Measurements from ENCODE around the gene DTNA. TPM values are rescaled to one million over a fixed set of nuclear protein-coding genes. Genes with fewer than 3 reads are reported as not detected.

The DTNA gene
- polyA plus RNA-seq, 1 donor: 12.3 TPM

DNA sequence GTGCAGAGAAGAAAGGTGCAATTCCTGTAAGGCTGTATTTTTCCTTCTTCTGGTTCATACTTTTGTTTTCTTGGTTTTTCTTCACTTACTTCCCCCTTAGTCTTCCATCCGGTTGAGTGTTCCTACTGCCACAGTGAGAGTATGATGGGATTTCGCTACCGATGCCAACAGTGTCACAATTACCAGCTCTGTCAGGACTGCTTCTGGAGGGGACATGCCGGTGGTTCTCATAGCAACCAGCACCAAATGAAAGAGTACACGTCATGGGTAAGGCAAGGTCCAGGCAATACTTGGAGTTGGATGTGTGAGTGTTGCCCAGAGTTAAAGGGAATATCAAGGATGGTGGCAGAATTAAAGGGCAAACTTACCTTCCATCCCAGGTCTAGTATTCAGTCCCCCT, 108.0 kb downstream of the DTNA start:
- DNase-seq: no peak
- WGBS (ENCODE audit: insufficient coverage, low lambda C conversion rate): no CpG with 5 or more reads among the region's 5 CpGs
- no peaks in the 10 kb centered on the region for H3K27me3 ChIP-seq (ENCODE audit: control insufficient read depth, insufficient read depth, low read length)
- peaks cover 12% of the 10 kb centered on the region for H3K36me3 ChIP-seq (ENCODE audit: control insufficient read depth, insufficient read depth, low read length)
- H3K4me3 ChIP-seq (ENCODE audit: low read length): no peak overlapping the region
- H3K9me3 ChIP-seq (ENCODE audit: control insufficient read depth, low read depth, low read length): no peaks in the 10 kb centered on the region
- H3K4me1 ChIP-seq (ENCODE audit: control insufficient read depth, insufficient read depth, low read length): no peaks in the 10 kb centered on the region
- no peak overlapping the region for H3K27ac ChIP-seq (ENCODE audit: low read length)

DNA sequence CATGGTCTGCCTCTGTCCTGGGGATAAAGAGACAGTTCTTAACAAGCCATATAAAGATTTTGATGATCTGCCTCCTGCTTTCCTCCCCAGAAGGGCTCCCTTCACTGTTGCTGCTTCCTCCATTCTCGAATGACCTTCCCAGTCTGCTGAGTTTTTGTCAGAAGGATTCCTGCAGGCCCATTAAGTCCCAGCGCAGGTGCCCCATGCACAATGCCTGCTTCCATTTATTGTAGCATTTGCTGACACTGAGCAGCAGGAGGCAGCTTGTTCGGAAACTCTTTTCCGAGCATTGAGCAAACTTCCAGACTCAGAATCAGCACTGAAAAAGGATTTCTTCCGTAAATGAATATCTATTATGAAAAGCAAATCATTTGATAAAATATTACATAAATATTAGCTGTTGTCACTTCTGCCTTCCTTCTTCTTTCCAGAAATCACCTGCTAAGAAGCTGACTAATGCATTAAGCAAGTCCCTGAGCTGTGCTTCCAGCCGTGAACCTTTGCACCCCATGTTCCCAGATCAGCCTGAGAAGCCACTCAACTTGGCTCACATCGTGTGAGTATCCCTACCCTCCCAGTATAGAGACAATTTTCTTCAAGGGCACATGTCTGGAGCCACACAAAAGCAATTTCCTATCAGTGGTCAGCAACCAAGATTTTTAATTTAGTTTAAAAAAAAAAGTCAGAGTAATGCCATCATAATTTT, 110.4 kb downstream of the DTNA start:
- Histone ChIP-seq H3K27me3 (ENCODE audit: control insufficient read depth, insufficient read depth, low read length) (no peaks in the 10 kb centered on the region), H3K4me3 (ENCODE audit: low read length) (no peak overlapping the region), H3K27ac (ENCODE audit: low read length) (no peak overlapping the region), H3K4me1 (ENCODE audit: control insufficient read depth, insufficient read depth, low read length) (no peaks in the 10 kb centered on the region), H3K9me3 (ENCODE audit: control insufficient read depth, low read depth, low read length) (no peaks in the 10 kb centered on the region), H3K36me3 (ENCODE audit: control insufficient read depth, insufficient read depth, low read length) (peaks cover 11% of the 10 kb centered on the region)
- 100% methylated on average over 1 of the region's 7 CpGs for WGBS (ENCODE audit: insufficient coverage, low lambda C conversion rate)
- DNase-seq: peak in 1 of 2 donors; percentile 66

DNA sequence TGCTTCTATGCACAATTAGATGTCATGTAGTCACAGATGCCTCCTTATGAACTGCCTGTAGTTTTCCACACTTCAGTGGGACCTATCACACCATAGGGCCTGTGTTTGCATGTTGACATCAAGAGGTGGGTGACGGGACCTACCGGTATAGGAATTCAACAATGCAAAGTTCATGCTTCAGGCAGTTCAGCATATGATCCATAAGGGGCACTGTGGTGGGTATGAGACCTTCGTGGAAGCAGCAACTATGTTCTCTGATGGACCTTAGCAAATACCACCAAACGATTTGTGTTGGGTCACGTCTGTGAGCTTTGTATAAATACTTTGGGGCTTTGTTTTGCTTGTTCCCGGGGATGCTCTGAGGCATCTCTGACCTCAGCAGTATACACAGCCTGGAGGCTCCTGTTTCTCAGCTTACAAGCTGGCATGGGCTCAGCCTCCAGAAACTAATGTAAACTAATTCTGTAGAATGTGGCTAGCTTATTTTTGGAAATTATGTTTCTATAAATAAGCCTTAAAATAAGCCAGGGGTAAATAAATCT, 111.6 kb downstream of the DTNA start:
- peaks cover 11% of the 10 kb centered on the region for H3K36me3 ChIP-seq (ENCODE audit: control insufficient read depth, insufficient read depth, low read length)
- no peaks in the 10 kb centered on the region for H3K27me3 ChIP-seq (ENCODE audit: control insufficient read depth, insufficient read depth, low read length)
- H3K4me3 ChIP-seq (ENCODE audit: low read length): no peak overlapping the region
- DNase-seq: peak in 1 of 2 donors; percentile 8
- H3K4me1 ChIP-seq (ENCODE audit: control insufficient read depth, insufficient read depth, low read length): no peaks in the 10 kb centered on the region
- no peaks in the 10 kb centered on the region for H3K9me3 ChIP-seq (ENCODE audit: control insufficient read depth, low read depth, low read length)
- no peak overlapping the region for H3K27ac ChIP-seq (ENCODE audit: low read length)
- WGBS (ENCODE audit: insufficient coverage, low lambda C conversion rate): no CpG with 5 or more reads among the region's 6 CpGs

DNA sequence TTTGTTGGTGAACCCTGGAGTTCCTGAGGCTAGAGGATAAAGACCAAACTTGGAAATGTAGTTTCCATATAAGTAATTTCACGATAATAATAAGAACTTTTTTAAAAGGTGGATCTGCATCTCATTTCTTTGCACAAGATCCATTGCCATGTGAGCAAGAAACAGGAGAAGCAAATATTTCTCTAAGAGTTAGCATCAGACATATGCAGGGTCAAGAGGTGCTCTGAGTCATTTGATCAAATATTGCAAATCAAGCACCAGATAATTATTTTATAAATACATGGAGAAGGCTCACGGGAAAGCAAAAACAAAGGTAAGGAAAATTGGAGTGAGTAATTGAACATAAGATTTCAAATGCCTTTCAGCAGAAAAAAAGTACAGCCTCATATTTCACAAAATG, 118.0 kb downstream of the DTNA start:
- WGBS (ENCODE audit: insufficient coverage, low lambda C conversion rate): 90% methylated on average over 2 of the region's 2 CpGs
- Histone ChIP-seq H3K27ac (ENCODE audit: low read length) (no peak overlapping the region), H3K4me3 (ENCODE audit: low read length) (no peak overlapping the region), H3K27me3 (ENCODE audit: control insufficient read depth, insufficient read depth, low read length) (no peaks in the 10 kb centered on the region), H3K9me3 (ENCODE audit: control insufficient read depth, low read depth, low read length) (no peaks in the 10 kb centered on the region), H3K36me3 (ENCODE audit: control insufficient read depth, insufficient read depth, low read length) (peaks cover 2% of the 10 kb centered on the region), H3K4me1 (ENCODE audit: control insufficient read depth, insufficient read depth, low read length) (no peaks in the 10 kb centered on the region)
- no peak for DNase-seq

DNA sequence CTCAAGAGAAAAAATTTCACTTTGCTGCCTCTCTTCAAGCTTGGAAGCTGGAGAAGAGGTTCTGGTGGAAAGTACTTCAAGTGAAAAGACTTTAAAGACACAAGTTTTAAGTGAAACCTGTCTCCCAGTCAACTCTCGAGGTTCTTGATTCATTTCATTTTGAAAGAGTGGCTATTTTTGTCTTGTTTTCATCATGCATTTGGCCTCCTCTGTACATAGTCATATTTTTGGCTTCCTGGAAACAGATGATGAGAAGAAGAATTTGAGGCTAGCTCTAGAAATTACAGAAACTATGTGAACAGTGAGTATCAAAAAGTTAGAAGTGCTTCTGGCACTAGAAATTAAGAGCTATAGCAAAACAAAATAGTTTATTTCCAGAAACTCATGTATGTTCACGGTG, 124.8 kb downstream of the DTNA start:
- H3K4me1 ChIP-seq (ENCODE audit: control insufficient read depth, insufficient read depth, low read length): no peaks in the 10 kb centered on the region
- no peaks in the 10 kb centered on the region for H3K27me3 ChIP-seq (ENCODE audit: control insufficient read depth, insufficient read depth, low read length)
- H3K27ac ChIP-seq (ENCODE audit: low read length): no peak overlapping the region
- DNase-seq: no peak
- WGBS (ENCODE audit: insufficient coverage, low lambda C conversion rate): 74% methylated on average over 2 of the region's 2 CpGs
- H3K4me3 ChIP-seq (ENCODE audit: low read length): no peak overlapping the region
- no peaks in the 10 kb centered on the region for H3K36me3 ChIP-seq (ENCODE audit: control insufficient read depth, insufficient read depth, low read length)
- no peaks in the 10 kb centered on the region for H3K9me3 ChIP-seq (ENCODE audit: control insufficient read depth, low read depth, low read length)

DNA sequence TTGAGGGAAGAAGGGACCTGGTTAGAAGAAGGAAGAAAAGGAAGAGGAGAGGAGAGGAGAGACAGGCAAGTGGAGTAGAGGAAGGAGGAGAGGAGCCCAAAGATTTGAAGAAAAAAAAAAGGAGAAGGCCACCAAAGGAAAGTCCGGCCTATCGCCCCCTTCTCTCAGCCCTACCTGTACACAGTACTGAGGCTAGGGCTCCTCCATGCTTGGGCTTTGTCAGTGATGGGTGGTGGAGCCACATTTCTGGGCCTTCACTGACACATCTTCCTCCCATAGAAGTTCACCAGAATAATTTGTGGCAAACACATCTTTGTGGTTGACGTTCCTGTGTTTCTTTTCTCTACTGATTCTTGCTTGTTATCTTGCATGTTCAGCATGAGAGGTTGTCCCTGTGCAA, 125.4 kb downstream of the DTNA start:
- no peaks in the 10 kb centered on the region for H3K36me3 ChIP-seq (ENCODE audit: control insufficient read depth, insufficient read depth, low read length)
- no peak overlapping the region for H3K4me3 ChIP-seq (ENCODE audit: low read length)
- H3K27ac ChIP-seq (ENCODE audit: low read length): no peak overlapping the region
- WGBS (ENCODE audit: insufficient coverage, low lambda C conversion rate): no CpG with 5 or more reads among the region's 3 CpGs
- no peaks in the 10 kb centered on the region for H3K27me3 ChIP-seq (ENCODE audit: control insufficient read depth, insufficient read depth, low read length)
- no peaks in the 10 kb centered on the region for H3K4me1 ChIP-seq (ENCODE audit: control insufficient read depth, insufficient read depth, low read length)
- H3K9me3 ChIP-seq (ENCODE audit: control insufficient read depth, low read depth, low read length): no peaks in the 10 kb centered on the region
- DNase-seq: no peak

DNA sequence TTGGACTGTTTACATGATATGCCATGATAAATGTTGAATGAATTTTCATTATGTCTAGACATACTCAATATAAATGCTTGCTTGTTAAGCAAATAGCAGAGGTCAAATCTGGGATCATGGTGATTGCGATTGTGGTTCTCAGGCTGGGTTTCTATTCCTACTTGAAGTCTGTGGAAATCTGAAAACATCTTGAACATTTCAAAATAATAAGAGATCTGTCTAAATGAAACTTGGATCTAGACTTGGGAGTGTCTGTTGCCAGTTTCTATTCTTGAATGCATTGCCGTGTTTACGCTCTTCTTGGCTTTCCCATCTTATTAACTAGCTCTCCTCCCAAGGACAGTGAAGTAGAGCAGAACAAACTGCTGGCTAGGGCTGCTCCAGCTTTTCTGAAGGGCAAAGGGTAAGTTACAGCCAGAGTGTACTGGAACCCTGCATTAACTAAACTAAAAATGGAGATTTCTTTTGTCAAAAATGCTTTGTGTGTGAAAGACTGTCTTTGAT, 127.7 kb downstream of the DTNA start:
- Histone ChIP-seq H3K9me3 (ENCODE audit: control insufficient read depth, low read depth, low read length) (no peaks in the 10 kb centered on the region), H3K27ac (ENCODE audit: low read length) (no peak overlapping the region), H3K27me3 (ENCODE audit: control insufficient read depth, insufficient read depth, low read length) (no peaks in the 10 kb centered on the region), H3K4me3 (ENCODE audit: low read length) (no peak overlapping the region), H3K36me3 (ENCODE audit: control insufficient read depth, insufficient read depth, low read length) (no peaks in the 10 kb centered on the region), H3K4me1 (ENCODE audit: control insufficient read depth, insufficient read depth, low read length) (no peaks in the 10 kb centered on the region)
- WGBS (ENCODE audit: insufficient coverage, low lambda C conversion rate): 47% methylated on average over 2 of the region's 3 CpGs
- DNase-seq: peak in 1 of 2 donors; percentile 37

DNA sequence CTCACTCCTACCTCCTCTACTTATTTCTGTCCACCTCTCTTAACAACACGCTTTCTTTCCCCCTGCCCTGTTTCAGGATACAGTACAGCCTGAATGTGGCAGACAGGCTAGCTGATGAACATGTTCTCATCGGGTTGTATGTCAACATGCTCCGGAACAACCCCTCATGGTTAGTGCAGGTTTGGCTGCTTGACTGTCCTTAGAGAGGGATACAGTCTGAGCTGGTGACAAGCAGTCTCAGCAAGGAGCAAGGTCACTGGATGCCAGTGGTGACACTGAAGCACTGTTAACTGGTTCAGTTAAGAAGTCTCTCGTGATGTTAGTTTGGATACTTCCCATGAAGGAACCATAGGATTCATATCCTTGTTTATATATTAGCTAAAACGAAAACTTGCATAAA, 128.6 kb downstream of the DTNA start:
- WGBS (ENCODE audit: insufficient coverage, low lambda C conversion rate): no CpG with 5 or more reads among the region's 5 CpGs
- DNase-seq: no peak
- H3K9me3 ChIP-seq (ENCODE audit: control insufficient read depth, low read depth, low read length): no peaks in the 10 kb centered on the region
- no peak overlapping the region for H3K27ac ChIP-seq (ENCODE audit: low read length)
- no peak overlapping the region for H3K4me3 ChIP-seq (ENCODE audit: low read length)
- H3K36me3 ChIP-seq (ENCODE audit: control insufficient read depth, insufficient read depth, low read length): no peaks in the 10 kb centered on the region
- no peaks in the 10 kb centered on the region for H3K27me3 ChIP-seq (ENCODE audit: control insufficient read depth, insufficient read depth, low read length)
- H3K4me1 ChIP-seq (ENCODE audit: control insufficient read depth, insufficient read depth, low read length): no peaks in the 10 kb centered on the region

DNA sequence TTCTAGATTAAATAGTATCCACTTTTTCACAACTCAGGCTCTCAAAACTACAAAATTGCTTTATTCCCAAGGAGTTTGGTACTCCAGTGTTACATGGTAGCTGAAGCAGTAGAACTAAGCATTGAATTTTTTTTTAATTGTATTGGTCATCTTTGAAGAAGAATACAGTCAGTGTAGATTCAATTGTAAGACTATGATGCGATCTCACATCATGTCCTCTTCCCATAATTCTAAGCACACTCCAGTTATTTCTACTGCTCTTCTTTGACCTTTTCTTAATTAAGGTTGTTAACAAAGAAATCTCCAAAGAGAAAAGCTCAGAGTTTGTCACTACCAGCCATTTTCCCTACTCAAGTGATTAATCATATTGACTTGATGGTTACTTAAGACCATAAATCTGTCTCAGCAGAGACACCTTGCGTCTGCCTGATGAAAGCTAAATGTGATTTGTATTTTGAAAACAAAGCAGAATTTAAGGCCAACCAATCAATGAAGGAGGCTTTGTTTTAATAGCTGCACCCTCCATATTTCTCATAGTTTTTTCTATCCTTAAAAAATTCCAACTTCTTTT, 130.2 kb downstream of the DTNA start:
- Histone ChIP-seq H3K27ac (ENCODE audit: low read length) (no peak overlapping the region), H3K4me3 (ENCODE audit: low read length) (no peak overlapping the region), H3K27me3 (ENCODE audit: control insufficient read depth, insufficient read depth, low read length) (no peaks in the 10 kb centered on the region), H3K36me3 (ENCODE audit: control insufficient read depth, insufficient read depth, low read length) (no peaks in the 10 kb centered on the region), H3K4me1 (ENCODE audit: control insufficient read depth, insufficient read depth, low read length) (no peaks in the 10 kb centered on the region), H3K9me3 (ENCODE audit: control insufficient read depth, low read depth, low read length) (no peaks in the 10 kb centered on the region)
- DNase-seq: no peak
- 82% methylated on average over 1 of the region's 2 CpGs for whole genome bisulfite sequencing (ENCODE audit: insufficient coverage, low lambda C conversion rate)

DNA sequence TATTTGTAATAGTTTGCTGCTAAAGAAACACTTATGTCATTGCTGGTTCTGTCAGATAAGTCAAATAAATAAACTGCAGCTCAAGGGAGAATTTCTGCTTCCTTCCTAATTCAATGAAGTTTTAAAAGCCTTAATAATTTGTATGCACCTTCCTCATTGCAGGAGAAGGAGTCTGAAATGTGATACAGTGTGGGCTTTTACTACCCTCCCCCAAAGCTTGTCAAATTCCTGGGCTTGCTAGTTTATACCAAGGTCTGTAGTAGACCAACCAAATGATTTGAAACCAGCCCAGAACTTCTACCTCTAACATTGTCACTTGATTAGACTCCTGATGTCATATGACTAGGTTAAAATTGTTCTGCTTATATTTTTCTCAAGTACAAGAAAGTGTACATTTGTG, 131.8 kb downstream of the DTNA start:
- no peaks in the 10 kb centered on the region for H3K27me3 ChIP-seq (ENCODE audit: control insufficient read depth, insufficient read depth, low read length)
- H3K9me3 ChIP-seq (ENCODE audit: control insufficient read depth, low read depth, low read length): no peaks in the 10 kb centered on the region
- no peak overlapping the region for H3K4me3 ChIP-seq (ENCODE audit: low read length)
- no peaks in the 10 kb centered on the region for H3K36me3 ChIP-seq (ENCODE audit: control insufficient read depth, insufficient read depth, low read length)
- no peak for DNase-seq
- H3K4me1 ChIP-seq (ENCODE audit: control insufficient read depth, insufficient read depth, low read length): no peaks in the 10 kb centered on the region
- H3K27ac ChIP-seq (ENCODE audit: low read length): no peak overlapping the region

DNA sequence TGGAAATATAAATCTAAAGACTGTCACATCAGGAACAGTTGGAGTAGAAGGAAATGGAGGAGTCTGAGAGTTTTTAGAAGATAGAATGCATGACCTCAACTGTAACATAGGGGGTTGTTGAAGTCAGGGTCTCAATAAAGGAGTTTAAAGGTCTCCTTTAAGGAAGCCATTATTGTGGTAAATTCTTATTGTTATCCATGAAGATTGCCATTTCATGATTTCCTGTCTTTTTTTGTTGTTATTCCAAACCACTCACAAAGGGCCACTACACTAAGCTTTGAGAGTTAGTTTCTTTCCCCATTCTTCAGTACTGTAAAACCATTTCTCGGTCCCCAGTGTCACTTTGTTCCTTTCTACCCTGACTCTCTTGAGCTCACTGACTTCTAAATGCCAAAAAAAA, 134.0 kb downstream of the DTNA start:
- Histone ChIP-seq H3K4me1 (ENCODE audit: control insufficient read depth, insufficient read depth, low read length) (no peaks in the 10 kb centered on the region), H3K4me3 (ENCODE audit: low read length) (no peak overlapping the region), H3K27me3 (ENCODE audit: control insufficient read depth, insufficient read depth, low read length) (no peaks in the 10 kb centered on the region), H3K27ac (ENCODE audit: low read length) (no peak overlapping the region), H3K9me3 (ENCODE audit: control insufficient read depth, low read depth, low read length) (no peaks in the 10 kb centered on the region), H3K36me3 (ENCODE audit: control insufficient read depth, insufficient read depth, low read length) (no peaks in the 10 kb centered on the region)
- no peak for DNase-seq
- no CpG with 5 or more reads among the region's 1 CpG for WGBS (ENCODE audit: insufficient coverage, low lambda C conversion rate)
